ENCODE data around the gene ABCG8. TPM values are rescaled to one million over a fixed set of nuclear protein-coding genes. Genes with fewer than 3 reads are reported as not detected.

ABCG8 gene
- total RNA-seq, 2 donors from 2014 or later = not detected

DNA sequence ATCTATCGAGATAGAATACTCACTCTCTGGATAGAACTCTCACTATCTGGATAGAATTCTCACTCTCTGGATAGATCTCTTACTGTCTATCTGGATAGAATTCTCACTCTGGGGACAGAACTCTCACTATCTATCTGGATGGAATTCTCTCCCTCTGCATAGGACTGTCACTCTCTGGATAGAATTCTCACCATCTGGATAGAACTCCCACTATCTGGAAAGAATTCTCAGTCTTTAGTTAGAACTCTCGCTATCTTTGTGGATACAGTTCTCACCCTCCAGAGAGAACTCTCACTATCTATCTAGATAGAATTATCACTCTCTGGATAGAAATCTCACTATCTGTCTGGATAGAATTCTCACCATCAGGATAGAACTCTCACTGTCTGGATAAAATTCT lies 16.5 kb downstream of the ABCG8 start:
- H3K27ac Mint-ChIP-seq = no peak overlapping the region
- DNase-seq = no peak
- H3K4me1 Mint-ChIP-seq = no peaks in the 10 kb centered on the region
- H3K9ac ChIP-seq (ENCODE audit: extremely low read depth, low read length, poor library complexity, severe bottlenecking) = no peak overlapping the region
- no peaks in the 10 kb centered on the region for H3K36me3 ChIP-seq (ENCODE audit: control insufficient read depth, insufficient read depth, low read length)
- H3K27me3 ChIP-seq (ENCODE audit: control insufficient read depth, insufficient read depth, low read length, poor library complexity, severe bottlenecking) = peaks cover 82% of the 10 kb centered on the region
- no peaks in the 10 kb centered on the region for H3K4me1 ChIP-seq (ENCODE audit: control insufficient read depth, insufficient read depth, low read length)
- no peak overlapping the region for H3K27ac ChIP-seq (ENCODE audit: low read depth, low read length)
- H3K9me3 Mint-ChIP-seq = peaks cover 4% of the 10 kb centered on the region
- H3K4me3 ChIP-seq (ENCODE audit: low read length) = no peak overlapping the region
- 87 to 92% methylated on average over 2 of the region's 2 CpGs for WGBS, 2 experiments (ENCODE audit: insufficient coverage in 1 of 2, insufficient read length in 1 of 2)
- no peaks in the 10 kb centered on the region for H3K36me3 Mint-ChIP-seq (ENCODE audit: low read depth)
- H3K9me3 ChIP-seq (ENCODE audit: control insufficient read depth, low read length) = peaks cover 41% of the 10 kb centered on the region
- peaks cover 60% of the 10 kb centered on the region for H3K27me3 Mint-ChIP-seq (ENCODE audit: insufficient read depth)
- TF ChIP-seq, protein P1, sequence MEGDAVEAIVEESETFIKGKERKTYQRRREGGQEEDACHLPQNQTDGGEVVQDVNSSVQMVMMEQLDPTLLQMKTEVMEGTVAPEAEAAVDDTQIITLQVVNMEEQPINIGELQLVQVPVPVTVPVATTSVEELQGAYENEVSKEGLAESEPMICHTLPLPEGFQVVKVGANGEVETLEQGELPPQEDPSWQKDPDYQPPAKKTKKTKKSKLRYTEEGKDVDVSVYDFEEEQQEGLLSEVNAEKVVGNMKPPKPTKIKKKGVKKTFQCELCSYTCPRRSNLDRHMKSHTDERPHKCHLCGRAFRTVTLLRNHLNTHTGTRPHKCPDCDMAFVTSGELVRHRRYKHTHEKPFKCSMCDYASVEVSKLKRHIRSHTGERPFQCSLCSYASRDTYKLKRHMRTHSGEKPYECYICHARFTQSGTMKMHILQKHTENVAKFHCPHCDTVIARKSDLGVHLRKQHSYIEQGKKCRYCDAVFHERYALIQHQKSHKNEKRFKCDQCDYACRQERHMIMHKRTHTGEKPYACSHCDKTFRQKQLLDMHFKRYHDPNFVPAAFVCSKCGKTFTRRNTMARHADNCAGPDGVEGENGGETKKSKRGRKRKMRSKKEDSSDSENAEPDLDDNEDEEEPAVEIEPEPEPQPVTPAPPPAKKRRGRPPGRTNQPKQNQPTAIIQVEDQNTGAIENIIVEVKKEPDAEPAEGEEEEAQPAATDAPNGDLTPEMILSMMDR (conservative IDR thresholded peaks at IDR 0.05) = no peak
- no peak overlapping the region for H3K4me3 Mint-ChIP-seq

DNA sequence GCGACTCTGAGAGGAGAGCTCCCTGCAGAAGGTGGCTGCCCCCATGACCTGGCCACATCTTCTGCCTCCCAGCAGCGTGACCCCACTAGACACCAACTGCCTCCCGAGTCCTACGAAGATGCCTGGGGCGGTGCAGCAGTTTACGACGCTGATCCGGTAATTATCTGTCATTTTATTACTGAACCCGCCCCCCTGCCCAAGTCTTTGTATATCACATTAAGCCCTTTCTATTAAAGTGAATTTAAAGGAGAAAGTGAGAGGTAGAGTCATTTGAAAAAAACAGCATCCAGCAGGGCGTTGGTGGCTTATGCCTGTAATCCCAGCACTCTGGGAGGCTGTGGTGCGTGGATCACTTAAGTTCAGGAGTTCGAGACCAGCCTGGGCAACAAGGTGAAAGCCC lies 33.4 kb downstream of the ABCG8 start:
- H3K27ac Mint-ChIP-seq = no peak overlapping the region
- no peaks in the 10 kb centered on the region for H3K4me1 Mint-ChIP-seq
- TF ChIP-seq, protein P1 (conservative IDR thresholded peaks at IDR 0.05) = no peak
- H3K36me3 Mint-ChIP-seq (ENCODE audit: low read depth) = no peaks in the 10 kb centered on the region
- 81 to 89% methylated on average over 3 to 12 of the region's 12 CpGs for WGBS, 2 experiments (ENCODE audit: insufficient coverage in 1 of 2, insufficient read length in 1 of 2)
- Histone ChIP-seq H3K4me3 (ENCODE audit: low read length) (no peak overlapping the region), H3K9ac (ENCODE audit: extremely low read depth, low read length, poor library complexity, severe bottlenecking) (no peak overlapping the region), H3K36me3 (ENCODE audit: control insufficient read depth, insufficient read depth, low read length) (no peaks in the 10 kb centered on the region), H3K9me3 (ENCODE audit: control insufficient read depth, low read length) (peaks cover 29% of the 10 kb centered on the region), H3K4me1 (ENCODE audit: control insufficient read depth, insufficient read depth, low read length) (no peaks in the 10 kb centered on the region), H3K27me3 (ENCODE audit: control insufficient read depth, insufficient read depth, low read length, poor library complexity, severe bottlenecking) (peaks cover 74% of the 10 kb centered on the region), H3K27ac (ENCODE audit: low read depth, low read length) (no peak overlapping the region)
- no peak for DNase-seq
- peaks cover 51% of the 10 kb centered on the region for H3K27me3 Mint-ChIP-seq (ENCODE audit: insufficient read depth)
- no peak overlapping the region for H3K4me3 Mint-ChIP-seq
- peaks cover 3% of the 10 kb centered on the region for H3K9me3 Mint-ChIP-seq

DNA sequence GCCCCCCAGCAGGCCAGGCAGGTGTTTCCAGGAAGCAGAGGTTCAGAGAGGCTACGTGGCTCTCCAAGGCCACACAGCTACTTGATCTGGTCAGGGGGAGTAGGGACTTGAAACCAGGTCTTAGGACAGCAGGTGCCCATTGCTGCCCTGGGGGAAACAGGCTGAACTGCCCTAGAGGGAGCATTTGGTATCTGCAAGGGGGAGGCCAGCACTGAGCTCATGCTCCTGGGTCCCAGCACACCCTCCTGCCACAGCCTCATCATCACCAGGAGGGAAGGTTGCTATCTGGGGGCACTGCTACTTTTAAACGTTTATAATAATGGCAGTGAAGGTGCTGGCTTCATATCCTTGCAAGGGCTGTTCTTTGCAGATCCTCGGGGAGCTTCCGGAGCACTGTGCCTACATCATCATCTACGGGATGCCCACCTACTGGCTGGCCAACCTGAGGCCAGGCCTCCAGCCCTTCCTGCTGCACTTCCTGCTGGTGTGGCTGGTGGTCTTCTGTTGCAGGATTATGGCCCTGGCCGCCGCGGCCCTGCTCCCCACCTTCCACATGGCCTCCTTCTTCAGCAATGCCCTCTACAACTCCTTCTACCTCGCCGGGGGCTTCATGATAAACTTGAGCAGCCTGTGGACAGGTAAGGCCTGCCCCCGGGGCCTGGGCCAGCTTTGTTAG lies 36.1 kb downstream of the ABCG8 start:
- H3K9ac ChIP-seq (ENCODE audit: extremely low read depth, low read length, poor library complexity, severe bottlenecking) = no peak overlapping the region
- no peaks in the 10 kb centered on the region for H3K4me1 ChIP-seq (ENCODE audit: control insufficient read depth, insufficient read depth, low read length)
- peaks cover 48% of the 10 kb centered on the region for H3K27me3 ChIP-seq (ENCODE audit: control insufficient read depth, insufficient read depth, low read length, poor library complexity, severe bottlenecking)
- no peak overlapping the region for H3K27ac ChIP-seq (ENCODE audit: low read depth, low read length)
- H3K9me3 Mint-ChIP-seq = no peaks in the 10 kb centered on the region
- TF ChIP-seq, protein P1 (conservative IDR thresholded peaks at IDR 0.05) = peak; percentile 13
- peaks cover 5% of the 10 kb centered on the region for H3K9me3 ChIP-seq (ENCODE audit: control insufficient read depth, low read length)
- no peak for DNase-seq
- H3K36me3 ChIP-seq (ENCODE audit: control insufficient read depth, insufficient read depth, low read length) = no peaks in the 10 kb centered on the region
- H3K36me3 Mint-ChIP-seq (ENCODE audit: low read depth) = no peaks in the 10 kb centered on the region
- no peak overlapping the region for H3K4me3 Mint-ChIP-seq
- 86 to 89% methylated on average over 5 to 11 of the region's 11 CpGs for WGBS, 2 experiments (ENCODE audit: insufficient coverage in 1 of 2, insufficient read length in 1 of 2)
- no peak overlapping the region for H3K27ac Mint-ChIP-seq
- peaks cover 29% of the 10 kb centered on the region for H3K27me3 Mint-ChIP-seq (ENCODE audit: insufficient read depth)
- no peak overlapping the region for H3K4me3 ChIP-seq (ENCODE audit: low read length)
- H3K4me1 Mint-ChIP-seq = peaks cover 16% of the 10 kb centered on the region

Data from endodermal cell (in vitro differentiated cells).